KMS-11 (cell line): ENCODE measurements around the gene SH3BGRL2.

Experiments used
- H2AFZ ChIP-seq: fragments of 200-600 bp; sonication (generic); 2 replicates; pipeline ENCODE4 v1.6.1; 2016; ENCODE audit warnings: antibody characterized with exemption, mixed run types, low read depth
- H3K27ac ChIP-seq: fragments of 200-600 bp; sonication (generic); 2 replicates; pipeline ENCODE4 v1.6.1; 2016; ENCODE audit warnings: mild to moderate bottlenecking, mixed run types
- H3K27me3 ChIP-seq: fragments of 200-600 bp; sonication (generic); 2 replicates; pipeline ENCODE4 v1.6.1; 2017; ENCODE audit warnings: mild to moderate bottlenecking, low read depth, mixed run types, moderate library complexity; ENCODE audit not compliant: insufficient read depth
- H3K36me3 ChIP-seq: fragments of 200-600 bp; sonication (generic); 2 replicates; pipeline ENCODE4 v1.6.1; 2017; ENCODE audit warnings: mild to moderate bottlenecking, mixed run types; ENCODE audit not compliant: insufficient read depth
- H3K4me1 ChIP-seq: fragments of 200-600 bp; sonication (generic); 2 replicates; pipeline ENCODE4 v1.6.1; 2016; ENCODE audit warnings: mild to moderate bottlenecking, low read depth, mixed run types; ENCODE audit not compliant: poor library complexity, severe bottlenecking
- H3K4me2 ChIP-seq: fragments of 200-600 bp; sonication (generic); 2 replicates; pipeline ENCODE4 v1.7.0; 2016; ENCODE audit warnings: mild to moderate bottlenecking, mixed run types
- H3K4me3 ChIP-seq: fragments of 200-600 bp; sonication (generic); IDR thresholded peaks from 2 replicates; pipeline ENCODE4 v1.6.1; 2017; ENCODE audit warnings: low read depth, low read length, mixed read lengths; ENCODE audit not compliant: insufficient read depth
- H3K79me2 ChIP-seq: fragments of 200-600 bp; sonication (generic); 2 replicates; pipeline ENCODE4 v1.6.1; 2016; ENCODE audit warnings: low read depth, mixed run types; ENCODE audit not compliant: insufficient read depth
- H3K9ac ChIP-seq: fragments of 200-600 bp; sonication (generic); 2 replicates; pipeline ENCODE4 v1.6.1; 2016; ENCODE audit warnings: mild to moderate bottlenecking, mixed run types
- H4K20me1 ChIP-seq: fragments of 200-600 bp; sonication (generic); 2 replicates; pipeline ENCODE4 v1.6.1; 2016; ENCODE audit warnings: mild to moderate bottlenecking, mixed run types; ENCODE audit not compliant: insufficient read depth
- CTCF ChIP-seq: fragments of 200-600 bp; sonication (generic); conservative IDR thresholded peaks from 2 replicates; pipeline ENCODE4 v1.6.1; 2017; ENCODE audit warnings: low read depth, mild to moderate bottlenecking, antibody characterized with exemption, low read length, moderate library complexity, mixed read lengths

SH3BGRL2 gene

GRCh38 chr6:79718509-79719247 lies 87.5 kb downstream of the SH3BGRL2 start:
- no peaks in the 10 kb centered on the region for H3K36me3 ChIP-seq
- H3K4me2 ChIP-seq: no peak overlapping the region
- no peaks in the 10 kb centered on the region for H3K4me1 ChIP-seq
- TF ChIP-seq CTCF: no peak
- H3K4me3 ChIP-seq: no peak overlapping the region
- no peak overlapping the region for H3K9ac ChIP-seq
- H4K20me1 ChIP-seq: no peaks in the 10 kb centered on the region
- H3K79me2 ChIP-seq: no peaks in the 10 kb centered on the region
- no peak overlapping the region for H3K27ac ChIP-seq
- H2AFZ ChIP-seq: no peak overlapping the region
- no peaks in the 10 kb centered on the region for H3K27me3 ChIP-seq

GRCh38 chr6:79719248-79719960 lies 88.3 kb downstream of the SH3BGRL2 start:
- no peaks in the 10 kb centered on the region for H3K79me2 ChIP-seq
- H3K27me3 ChIP-seq: no peaks in the 10 kb centered on the region
- no peaks in the 10 kb centered on the region for H3K4me1 ChIP-seq
- H4K20me1 ChIP-seq: no peaks in the 10 kb centered on the region
- no peaks in the 10 kb centered on the region for H3K36me3 ChIP-seq
- H3K4me3 ChIP-seq: no peak overlapping the region
- H3K4me2 ChIP-seq: no peak overlapping the region
- no peak overlapping the region for H3K9ac ChIP-seq
- H2AFZ ChIP-seq: no peak overlapping the region
- H3K27ac ChIP-seq: no peak overlapping the region
- no peak for TF ChIP-seq CTCF

DNA sequence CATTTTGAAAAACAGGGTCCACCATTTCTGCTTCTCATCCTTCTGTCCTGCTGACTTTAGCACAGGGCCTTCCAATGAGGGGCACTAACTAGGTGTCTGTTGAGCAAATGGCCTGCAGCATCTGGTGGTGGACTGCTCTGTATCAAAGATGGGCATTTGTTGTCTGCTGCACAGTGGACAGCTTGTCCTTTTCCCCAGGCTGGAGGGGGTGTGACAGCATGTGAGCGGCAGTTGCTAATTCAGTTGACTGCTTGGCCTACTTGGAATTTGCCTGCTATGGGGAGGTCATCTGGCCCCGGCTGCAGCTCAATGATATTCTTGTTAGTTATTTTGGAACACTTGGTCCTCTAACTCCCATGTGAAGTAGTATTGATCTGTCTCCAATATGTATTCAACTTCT lies 93.7 kb downstream of the SH3BGRL2 start:
- TF ChIP-seq CTCF: no peak
- H2AFZ ChIP-seq: no peak overlapping the region

GRCh38 chr6:79731471-79731870 lies 100.3 kb downstream of the SH3BGRL2 start:
- Histone ChIP-seq H2AFZ (no peak overlapping the region), H3K4me3 (no peak overlapping the region), H3K4me1 (no peaks in the 10 kb centered on the region)

More for the DNA sequence above, 93.7 kb downstream of the SH3BGRL2 start:
- no peak overlapping the region for H3K4me3 ChIP-seq
- H4K20me1 ChIP-seq: no peaks in the 10 kb centered on the region
- H3K27ac ChIP-seq: no peak overlapping the region
- no peaks in the 10 kb centered on the region for H3K27me3 ChIP-seq
- H3K36me3 ChIP-seq: no peaks in the 10 kb centered on the region
- no peaks in the 10 kb centered on the region for H3K4me1 ChIP-seq
- no peak overlapping the region for H3K9ac ChIP-seq
- no peaks in the 10 kb centered on the region for H3K79me2 ChIP-seq
- H3K4me2 ChIP-seq: no peak overlapping the region

More at GRCh38 chr6:79731471-79731870, 100.3 kb downstream of the SH3BGRL2 start:
- H3K27me3 ChIP-seq: no peaks in the 10 kb centered on the region
- no peak overlapping the region for H3K9ac ChIP-seq
- H4K20me1 ChIP-seq: no peaks in the 10 kb centered on the region
- H3K27ac ChIP-seq: no peak overlapping the region
- no peak overlapping the region for H3K4me2 ChIP-seq
- H3K36me3 ChIP-seq: no peaks in the 10 kb centered on the region
- no peaks in the 10 kb centered on the region for H3K79me2 ChIP-seq
- no peak for TF ChIP-seq CTCF
